CD14-positive monocyte (primary cell): ENCODE results near the gene NIPBL. TPM values are rescaled to one million over a fixed set of nuclear protein-coding genes. Genes with fewer than 3 reads are reported as not detected.
A peak's percentile ranks its signal among the peaks of the same experiment; 100 is the strongest.

Experiments used
- DNase-seq, 3 donors: peaks; one replicate each; pipeline ENCODE4 v3.0.0-alpha.2; 2011 to 2022
- H2AFZ ChIP-seq: 2 replicates; pipeline ENCODE4 v1.6.0; 2012; ENCODE audit warnings: mild to moderate bottlenecking, low read depth, low read length, inconsistent platforms; ENCODE audit not compliant: insufficient read depth, poor library complexity, severe bottlenecking
- H3K27ac ChIP-seq, 2 donors: 1 replicate in 1 of 2; 2 replicates in 1 of 2; pipeline ENCODE4 v1.5.1; 2012 to 2013; ENCODE audit warnings: low read length in 2 of 2, control low read depth in 1 of 2, inconsistent platforms in 1 of 2, low read depth in 1 of 2, mild to moderate bottlenecking in 1 of 2
- H3K27me3 ChIP-seq, 2 donors: one replicate each; pipeline versions ENCODE4 v1.6.0 to v1.6.1; 2011 to 2013; ENCODE audit warnings: low read length in 2 of 2; ENCODE audit not compliant: control insufficient read depth in 2 of 2, insufficient read depth in 2 of 2
- H3K36me3 ChIP-seq, 2 donors: replicated peaks in 1 of 2; 1 replicate in 1 of 2; 2 replicates in 1 of 2; pipeline versions ENCODE4 v1.5.1 to v1.6.1; 2012 to 2013; ENCODE audit warnings: low read length in 2 of 2, control low read depth in 1 of 2, inconsistent platforms in 1 of 2, mild to moderate bottlenecking in 1 of 2; ENCODE audit not compliant: insufficient read depth in 2 of 2, control insufficient read depth in 1 of 2
- H3K4me1 ChIP-seq, 2 donors: 1 replicate in 1 of 2; 2 replicates in 1 of 2; pipeline versions ENCODE4 v1.5.1 to v1.6.1; 2012 to 2013; ENCODE audit warnings: low read length in 2 of 2, control low read depth in 1 of 2, inconsistent platforms in 1 of 2, mild to moderate bottlenecking in 1 of 2, moderate library complexity in 1 of 2; ENCODE audit not compliant: insufficient read depth in 2 of 2, control insufficient read depth in 1 of 2
- H3K4me2 ChIP-seq: replicated peaks from 2 replicates; pipeline ENCODE3; 2012; ENCODE audit warnings: low read length, moderate library complexity, mild to moderate bottlenecking; ENCODE audit not compliant: poor library complexity, severe bottlenecking; ENCODE audit errors: extremely low read depth
- H3K4me3 ChIP-seq, 3 experiments: fragments of 200-600 bp in 1 of 3; sonication (generic) in 1 of 3; replicated peaks in 1 of 3; 1 replicate in 2 of 3; 2 replicates in 1 of 3; pipeline ENCODE4 v1.5.1; 2011 to 2013; ENCODE audit warnings: low read length in 3 of 3, mild to moderate bottlenecking in 3 of 3, control low read depth in 2 of 3, low read depth in 2 of 3, inconsistent platforms in 1 of 3, moderate library complexity in 1 of 3
- H3K79me2 ChIP-seq: 2 replicates; pipeline ENCODE4 v1.6.0; 2012; ENCODE audit warnings: mild to moderate bottlenecking, control low read depth, inconsistent platforms, low read length, moderate library complexity; ENCODE audit not compliant: insufficient read depth
- H3K9ac ChIP-seq: 2 replicates; pipeline ENCODE4 v1.6.0; 2017; ENCODE audit warnings: low read length, mild to moderate bottlenecking; ENCODE audit not compliant: insufficient read depth, poor library complexity, severe bottlenecking
- H3K9me3 ChIP-seq, 2 donors: replicated peaks in 1 of 2; 1 replicate in 1 of 2; 2 replicates in 1 of 2; pipeline versions ENCODE4 v1.5.1 to v1.6.1; 2012 to 2013; ENCODE audit warnings: low read length in 2 of 2, control low read depth in 1 of 2; ENCODE audit not compliant: control insufficient read depth in 1 of 2, insufficient read depth in 1 of 2
- H4K20me1 ChIP-seq: 2 replicates; pipeline ENCODE4 v1.6.0; 2012; ENCODE audit warnings: mild to moderate bottlenecking, low read length, control low read depth, moderate library complexity; ENCODE audit not compliant: insufficient read depth
- H3K27ac Mint-ChIP-seq, 7 donors: one replicate each; pipeline ENCODE4 v1.8.0; 2020; ENCODE audit warnings: mild to moderate bottlenecking in 7 of 7, mixed read lengths in 7 of 7, moderate library complexity in 6 of 7, inconsistent platforms in 2 of 7
- H3K27me3 Mint-ChIP-seq, 3 donors: one replicate each; pipeline ENCODE4 v1.8.0; 2021 to 2022; ENCODE audit warnings: low read depth in 3 of 3, mild to moderate bottlenecking in 3 of 3, mixed read lengths in 3 of 3, moderate library complexity in 3 of 3, inconsistent platforms in 1 of 3
- H3K36me3 Mint-ChIP-seq, 2 donors: one replicate each; pipeline ENCODE4 v1.8.0; 2020; ENCODE audit warnings: mixed read lengths in 2 of 2, inconsistent platforms in 1 of 2, mild to moderate bottlenecking in 1 of 2
- H3K4me1 Mint-ChIP-seq: one replicate; pipeline ENCODE4 v1.8.0; 2020; ENCODE audit warnings: mild to moderate bottlenecking, mixed read lengths
- H3K4me3 Mint-ChIP-seq, 2 donors: one replicate each; pipeline ENCODE4 v1.8.0; 2020; ENCODE audit warnings: mild to moderate bottlenecking in 2 of 2, mixed read lengths in 2 of 2, moderate library complexity in 1 of 2
- H3K9me3 Mint-ChIP-seq, 7 donors: one replicate each; pipeline ENCODE4 v1.8.0; 2020 to 2022; ENCODE audit warnings: mixed read lengths in 7 of 7, mild to moderate bottlenecking in 6 of 7, moderate library complexity in 6 of 7, inconsistent platforms in 2 of 7
- CTCF ChIP-seq: fragments of 200-600 bp; IDR thresholded peaks from one replicate; pipeline ENCODE4 v1.8.0; 2022; ENCODE audit warnings: antibody characterized with exemption, mild to moderate bottlenecking
- WGBS: methylation state at CpG from one replicate; pipeline ENCODE4 v1.1.5; 2013; ENCODE audit warnings: missing lambda C conversion rate; ENCODE audit not compliant: insufficient coverage; 5-methylcytosine and 5-hydroxymethylcytosine counted together
- intact Hi-C, 2 donors: fragments of 100-400 bp; cut with micrococcal nuclease; formaldehyde crosslinking; loops; one replicate each; pipeline versions ENCODE4 v1.15.0 to v1.15.1; 2023
- polyA plus RNA-seq, 3 donors: library from polyadenylated mRNA; depleted of rRNA in 1 of 3; unstranded in 2 of 3; stranded (reverse) in 1 of 3; fragments of 300-500 nt in 2 of 3; fragments of >200 nt in 1 of 3; fragmentation: Illumina TruSeq in 2 of 3; gene quantifications; 1 replicate in 2 of 3; 2 replicates in 1 of 3; pipeline ENCODE4 v1.2.3, GENCODE V29; 2012 to 2021

The NIPBL gene
- polyA plus RNA-seq, 3 donors: 6.6 to 36.0 (median 16.2) TPM

DNA sequence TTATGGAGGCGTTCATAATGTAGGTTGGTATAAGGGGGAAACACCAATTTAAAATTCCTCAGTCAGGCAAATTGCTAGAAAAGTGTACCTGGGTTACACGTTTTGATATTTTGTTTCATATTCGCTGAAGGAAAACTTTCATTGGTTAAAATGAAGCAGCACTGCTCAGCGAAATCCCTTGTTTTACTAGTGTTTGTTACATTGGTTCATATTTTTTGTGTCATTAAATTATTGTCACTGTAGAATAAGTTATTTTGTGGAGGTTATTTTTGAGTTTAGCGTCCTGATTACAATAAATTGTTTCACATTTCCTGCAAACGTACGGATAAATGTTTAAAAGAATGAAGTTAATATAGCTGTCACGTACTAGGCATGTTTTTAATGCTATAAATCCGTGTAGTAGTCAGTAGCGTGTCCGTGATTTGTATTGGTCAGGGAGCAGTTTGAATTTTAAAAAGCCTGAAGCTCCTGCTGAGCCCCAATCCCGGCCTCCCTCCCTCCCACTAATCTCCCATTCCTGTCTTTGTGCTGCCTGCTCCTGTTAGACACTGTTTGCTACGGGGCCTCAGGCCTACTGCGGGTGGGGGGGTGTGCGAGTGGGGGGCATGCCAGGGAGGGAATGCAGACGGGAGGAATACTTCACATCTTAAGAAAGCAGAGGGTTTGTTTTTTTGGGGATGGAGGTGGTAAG lies 2.0 kb downstream of the NIPBL start:
- Histone ChIP-seq H2AFZ (peak overlapping the region; percentile 74), H3K9ac (peak overlapping the region; percentile 99), H3K4me2 (peak overlapping the region; percentile 96), H4K20me1 (peaks cover 83% of the 10 kb centered on the region), H3K4me3 (peak overlapping the region; percentile 87 to 98 (median 97)), H3K36me3 (no peaks in the 10 kb centered on the region), H3K79me2 (peaks cover 98% of the 10 kb centered on the region), H3K9me3 (no peaks in the 10 kb centered on the region), H3K4me1 (peaks cover 27 to 69% of the 10 kb centered on the region in 2 donors), H3K27ac (peak overlapping the region; percentile 28 to 94), H3K27me3 (no peaks in the 10 kb centered on the region)
- H3K27ac Mint-ChIP-seq: peak overlapping the region; percentile 87 to 98 (median 96)
- H3K9me3 Mint-ChIP-seq: no peaks in the 10 kb centered on the region
- no peak for TF ChIP-seq CTCF
- H3K36me3 Mint-ChIP-seq: no peaks in the 10 kb centered on the region
- peak overlapping the region; percentile 98 to 99 for H3K4me3 Mint-ChIP-seq
- no peaks in the 10 kb centered on the region for H3K27me3 Mint-ChIP-seq
- no peak for DNase-seq
- peaks cover 54% of the 10 kb centered on the region for H3K4me1 Mint-ChIP-seq
- intact Hi-C loops: loop anchor here in 1 of 2 donors (5.0 kb wide), 2 partner anchors 64 to 141 kb away; no protein-coding TSS in a partner anchor
- WGBS: 0% methylated on average over 3 of the region's 16 CpGs

DNA sequence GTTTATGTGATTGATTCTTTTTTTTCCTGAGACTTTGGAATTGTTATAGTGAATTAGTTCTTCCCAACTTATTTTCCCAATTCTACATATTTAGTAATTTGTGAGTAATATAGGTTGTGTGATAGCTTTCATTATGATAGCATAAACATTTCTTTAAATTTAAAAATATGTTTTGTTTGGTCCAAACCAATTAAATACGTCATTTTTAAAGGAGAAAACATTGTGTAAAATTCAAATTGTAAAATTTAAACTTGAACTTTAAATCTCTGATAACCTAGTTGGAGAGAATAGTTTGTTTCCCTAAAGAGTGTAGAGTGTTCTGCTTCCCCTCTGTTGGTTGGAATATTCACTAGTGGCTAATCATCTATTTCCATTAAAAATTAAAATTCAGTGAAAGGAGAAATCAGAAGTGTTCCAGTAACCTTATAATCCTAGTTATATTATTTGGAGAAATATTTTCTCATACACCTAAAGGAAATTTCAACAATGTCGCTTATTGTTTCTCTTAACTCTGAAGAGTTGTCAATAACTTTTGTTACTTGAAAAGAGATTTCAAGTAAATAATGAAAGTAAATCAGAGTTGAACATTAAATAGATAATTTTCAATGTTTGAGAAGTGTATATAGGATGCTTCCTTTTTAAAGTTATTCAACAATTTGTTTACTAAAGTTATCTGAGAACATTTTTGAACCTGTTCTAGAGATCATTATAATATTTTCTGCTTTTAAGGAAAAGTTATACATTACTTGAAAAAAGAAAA lies 2.9 kb downstream of the NIPBL start:
- Mint-ChIP-seq H3K4me3 (peak overlapping the region; percentile 98 to 99), H3K4me1 (peaks cover 52% of the 10 kb centered on the region), H3K9me3 (no peaks in the 10 kb centered on the region), H3K27ac (peak overlapping the region in 3 of 7 donors; percentile 16 to 98 (median 87)), H3K36me3 (no peaks in the 10 kb centered on the region), H3K27me3 (no peaks in the 10 kb centered on the region)
- Histone ChIP-seq H3K36me3 (no peaks in the 10 kb centered on the region), H2AFZ (no peak overlapping the region), H3K27ac (peak overlapping the region in 1 of 2 donors; percentile 94), H3K4me3 (peak overlapping the region; percentile 87 to 98 (median 97)), H3K27me3 (no peaks in the 10 kb centered on the region), H3K9ac (no peak overlapping the region), H3K4me1 (peaks cover 23 to 60% of the 10 kb centered on the region in 2 donors), H3K9me3 (no peaks in the 10 kb centered on the region), H3K79me2 (peaks cover 98% of the 10 kb centered on the region), H3K4me2 (peak overlapping the region; percentile 96), H4K20me1 (peaks cover 83% of the 10 kb centered on the region)
- no peak for TF ChIP-seq CTCF
- intact Hi-C loops: loop anchor here (5.0 to 10.0 kb wide), 3 partner anchors 55 to 142 kb away; no protein-coding TSS in a partner anchor
- no CpG with 5 or more reads among the region's 2 CpGs for WGBS
- DNase-seq: no peak
